ENCODE data around the gene MEI1. TPM values are rescaled to one million over a fixed set of nuclear protein-coding genes. Genes with fewer than 3 reads are reported as not detected.

Gene MEI1
- total RNA-seq, 1 experiment from 2014 or later: 0.18 TPM

DNA sequence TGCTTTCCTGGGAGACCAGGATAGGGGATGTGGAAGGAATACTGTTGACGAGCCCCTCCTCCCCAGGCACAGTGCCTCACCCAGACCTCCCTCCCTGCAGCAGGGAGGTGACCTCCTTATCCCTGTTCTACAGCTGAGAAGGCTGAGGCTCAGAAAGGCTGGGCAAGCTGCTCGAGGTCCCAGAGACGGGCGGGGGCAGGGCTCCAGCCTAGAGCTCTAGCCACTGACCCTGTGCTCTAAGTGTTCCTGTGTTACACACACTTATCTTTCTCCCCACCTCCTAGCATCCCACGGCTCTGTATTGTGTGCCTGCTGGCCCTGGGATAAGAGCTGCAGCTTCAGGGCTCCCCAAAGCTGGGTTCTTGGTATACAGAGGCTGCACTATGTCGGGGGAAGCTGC, 109.1 kb downstream of the MEI1 start:
- CTCF ChIA-PET: interaction anchor here (0.5 kb wide), 1 partner anchor 116 kb away, joined by 6 read pairs; no protein-coding TSS in a partner anchor

GRCh38 chr22:41810022-41810421, 110.7 kb downstream of the MEI1 start:
- Histone ChIP-seq H3K27me3 (ENCODE audit: control insufficient read depth, insufficient read depth, low read length) (no peaks in the 10 kb centered on the region), H3K4me1 (ENCODE audit: control insufficient read depth, insufficient read depth, low read length) (no peaks in the 10 kb centered on the region), H3K36me3 (ENCODE audit: control insufficient read depth, insufficient read depth, low read length) (no peaks in the 10 kb centered on the region), H3K27ac (ENCODE audit: low read length) (no peak overlapping the region), H3K4me3 (ENCODE audit: low read depth in 2 of 2, low read length in 2 of 2) (no peak overlapping the region), H3K9me3 (ENCODE audit: control insufficient read depth, insufficient read depth, low read depth, low read length) (no peaks in the 10 kb centered on the region)
- in situ Hi-C loops (cut with HindIII; ENCODE audit: low pct_unique_long_range_greater_than_20kb, low sequenced_read_pairs) (no loop called here), intact Hi-C loops (cut with micrococcal nuclease; ENCODE audit: unreplicated experiment) (no loop called here)
- ChIA-PET CTCF (interaction anchor here (0.6 kb wide), 1 partner anchor 303 kb away, joined by 4 read pairs; no protein-coding TSS in a partner anchor), POLR2A (no interaction called here)
- no peak for DNase-seq (ENCODE audit: low read depth, low spot score)
- TF ChIP-seq, protein P1, sequence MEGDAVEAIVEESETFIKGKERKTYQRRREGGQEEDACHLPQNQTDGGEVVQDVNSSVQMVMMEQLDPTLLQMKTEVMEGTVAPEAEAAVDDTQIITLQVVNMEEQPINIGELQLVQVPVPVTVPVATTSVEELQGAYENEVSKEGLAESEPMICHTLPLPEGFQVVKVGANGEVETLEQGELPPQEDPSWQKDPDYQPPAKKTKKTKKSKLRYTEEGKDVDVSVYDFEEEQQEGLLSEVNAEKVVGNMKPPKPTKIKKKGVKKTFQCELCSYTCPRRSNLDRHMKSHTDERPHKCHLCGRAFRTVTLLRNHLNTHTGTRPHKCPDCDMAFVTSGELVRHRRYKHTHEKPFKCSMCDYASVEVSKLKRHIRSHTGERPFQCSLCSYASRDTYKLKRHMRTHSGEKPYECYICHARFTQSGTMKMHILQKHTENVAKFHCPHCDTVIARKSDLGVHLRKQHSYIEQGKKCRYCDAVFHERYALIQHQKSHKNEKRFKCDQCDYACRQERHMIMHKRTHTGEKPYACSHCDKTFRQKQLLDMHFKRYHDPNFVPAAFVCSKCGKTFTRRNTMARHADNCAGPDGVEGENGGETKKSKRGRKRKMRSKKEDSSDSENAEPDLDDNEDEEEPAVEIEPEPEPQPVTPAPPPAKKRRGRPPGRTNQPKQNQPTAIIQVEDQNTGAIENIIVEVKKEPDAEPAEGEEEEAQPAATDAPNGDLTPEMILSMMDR (IDR thresholded peaks at IDR 0.05): no peak
- ATAC-seq: no peak
- BruUV-seq (replicated peaks): no TSS peak

More for the DNA sequence above, 109.1 kb downstream of the MEI1 start:
- no TSS peak for BruUV-seq (replicated peaks)
- no peaks in the 10 kb centered on the region for H3K36me3 ChIP-seq (ENCODE audit: control insufficient read depth, insufficient read depth, low read length)
- POLR2A ChIA-PET: interaction anchor here (0.5 kb wide), 1 partner anchor 427 kb away, joined by 5 read pairs; no protein-coding TSS in a partner anchor
- ATAC-seq: no peak
- H3K27ac ChIP-seq (ENCODE audit: low read length): no peak overlapping the region
- TF ChIP-seq TCF7L2 (IDR thresholded peaks at IDR 0.05; ENCODE audit: low read depth, low read length): no peak
- no peak for TF ChIP-seq REST (IDR thresholded peaks at IDR 0.05; ENCODE audit: insufficient read depth in 1 of 2, low read depth in 2 of 2, low read length in 1 of 2)
- H3K9me3 ChIP-seq (ENCODE audit: control insufficient read depth, insufficient read depth, low read depth, low read length): no peaks in the 10 kb centered on the region
- no peak for DNase-seq (ENCODE audit: low read depth, low spot score)
- no peak overlapping the region for H3K4me3 ChIP-seq (ENCODE audit: low read depth in 2 of 2, low read length in 2 of 2)
- H3K4me1 ChIP-seq (ENCODE audit: control insufficient read depth, insufficient read depth, low read length): no peaks in the 10 kb centered on the region
- in situ Hi-C loops (cut with HindIII; ENCODE audit: low pct_unique_long_range_greater_than_20kb, low sequenced_read_pairs) (no loop called here), intact Hi-C loops (cut with micrococcal nuclease; ENCODE audit: unreplicated experiment) (no loop called here)
- H3K27me3 ChIP-seq (ENCODE audit: control insufficient read depth, insufficient read depth, low read length): no peaks in the 10 kb centered on the region

DNA sequence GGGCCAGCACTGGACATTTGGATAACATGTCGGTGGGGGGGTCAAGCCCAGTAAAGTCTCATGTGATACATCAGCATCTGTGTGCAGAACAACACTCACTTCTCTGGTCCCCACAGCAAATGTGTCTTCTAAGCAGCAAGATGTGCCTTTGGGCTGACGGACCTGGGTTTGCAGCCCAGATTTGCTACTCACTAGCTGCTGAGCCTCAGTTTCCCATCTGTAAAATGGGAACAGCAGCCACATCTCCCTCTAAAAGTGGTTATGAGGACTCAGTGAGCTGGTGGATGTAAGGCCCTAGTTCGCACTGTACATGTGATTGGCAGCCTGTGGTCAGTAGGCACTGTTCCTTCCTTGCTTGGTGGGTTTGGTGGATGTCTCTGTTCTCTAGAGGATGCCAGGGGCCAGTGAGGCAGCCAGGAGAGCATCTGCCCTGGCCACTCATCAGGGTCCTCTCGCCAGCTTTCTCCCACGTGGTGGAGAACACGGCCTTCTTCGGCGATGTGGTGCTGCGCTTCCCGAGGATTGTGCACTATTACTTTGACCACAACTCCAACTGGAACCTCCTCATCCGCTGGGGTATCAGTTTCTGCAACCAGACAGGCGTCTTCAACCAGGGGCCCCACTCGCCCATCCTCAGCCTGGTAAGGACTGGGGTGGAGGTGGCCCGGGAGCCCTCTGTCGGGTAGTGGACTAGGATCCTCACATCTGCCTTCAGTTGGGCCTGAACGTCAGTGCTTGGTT, 113.7 kb downstream of the MEI1 start:
- no peak overlapping the region for H3K4me3 ChIP-seq (ENCODE audit: low read depth in 2 of 2, low read length in 2 of 2)
- ATAC-seq (no peak), DNase-seq (ENCODE audit: low read depth, low spot score) (no peak)
- BruUV-seq (replicated peaks): no TSS peak
- in situ Hi-C loops (cut with HindIII; ENCODE audit: low pct_unique_long_range_greater_than_20kb, low sequenced_read_pairs): no loop called here
- H3K27ac ChIP-seq (ENCODE audit: low read length): no peak overlapping the region
- no peaks in the 10 kb centered on the region for H3K4me1 ChIP-seq (ENCODE audit: control insufficient read depth, insufficient read depth, low read length)
- ChIA-PET POLR2A (no interaction called here), CTCF (no interaction called here)
- TF ChIP-seq SIN3A (IDR thresholded peaks at IDR 0.05; ENCODE audit: borderline replicate concordance, insufficient read depth, low read depth, low read length): no peak
- no peaks in the 10 kb centered on the region for H3K9me3 ChIP-seq (ENCODE audit: control insufficient read depth, insufficient read depth, low read depth, low read length)
- H3K36me3 ChIP-seq (ENCODE audit: control insufficient read depth, insufficient read depth, low read length): no peaks in the 10 kb centered on the region
- intact Hi-C loops (cut with micrococcal nuclease; ENCODE audit: unreplicated experiment): no loop called here
- no peaks in the 10 kb centered on the region for H3K27me3 ChIP-seq (ENCODE audit: control insufficient read depth, insufficient read depth, low read length)

All from Panc1 (cell line).